ENCODE measurements around the gene PKIG.

DNA sequence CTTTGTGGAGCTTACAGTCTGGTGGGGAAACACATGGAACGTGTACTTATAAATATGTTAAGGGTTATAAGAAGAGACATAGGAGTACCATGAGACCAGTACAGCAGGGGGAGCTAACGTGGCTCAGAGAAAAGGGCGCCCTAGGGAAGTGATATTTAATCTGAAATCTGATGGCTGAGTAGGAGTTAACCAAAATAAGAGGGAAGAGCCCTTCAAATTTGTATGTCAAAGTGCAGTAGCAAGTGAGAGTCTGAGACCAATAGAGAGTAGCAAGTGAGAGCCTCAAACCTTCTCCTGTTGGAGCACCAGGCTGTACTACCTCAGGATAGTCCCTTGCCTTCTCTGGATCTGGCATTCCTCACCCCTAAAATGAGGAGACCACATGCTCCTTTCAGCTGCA lies 6.1 kb upstream of the PKIG start:
- TF ChIP-seq CTCF (conservative IDR thresholded peaks at IDR 0.05; ENCODE audit: low read length) = peak; percentile 89
- TF ChIP-seq EZH2phosphoT487 (IDR thresholded peaks at IDR 0.05; ENCODE audit: borderline replicate concordance, low read depth, low read length) = no peak

Data from OCI-LY7 (cell line).